ENCODE data around the gene GIMD1. TPM values are rescaled to one million over a fixed set of nuclear protein-coding genes. Genes with fewer than 3 reads are reported as not detected.
"Not testable (repeated sequence)": the region's sequence is repeated elsewhere in the genome, so short reads cannot be mapped to it uniquely, and the experiment has no call there.

The GIMD1 gene
- total and polyA plus RNA-seq, 2 donors from 2014 or later, result not detected

- H3K36me3 ChIP-seq (ENCODE audit: control insufficient read depth in 2 of 3, insufficient read depth in 3 of 3, low read length in 3 of 3), result peaks cover 3 to 18% (median 16%) of the 10 kb centered on the region in 3 donors
- H3K4me3 ChIP-seq (ENCODE audit: low read length in 3 of 3), result no peak overlapping the region
- DNase-seq (peak in 2 of 5 donors; percentile 33 to 46), FAIRE-seq (peak; percentile 94)
- no peaks in the 10 kb centered on the region for H3K27me3 ChIP-seq (ENCODE audit: control insufficient read depth, insufficient read depth, low read length)
- intact Hi-C loops (cut with DNase I), result no loop called here
- TF ChIP-seq, protein P1, sequence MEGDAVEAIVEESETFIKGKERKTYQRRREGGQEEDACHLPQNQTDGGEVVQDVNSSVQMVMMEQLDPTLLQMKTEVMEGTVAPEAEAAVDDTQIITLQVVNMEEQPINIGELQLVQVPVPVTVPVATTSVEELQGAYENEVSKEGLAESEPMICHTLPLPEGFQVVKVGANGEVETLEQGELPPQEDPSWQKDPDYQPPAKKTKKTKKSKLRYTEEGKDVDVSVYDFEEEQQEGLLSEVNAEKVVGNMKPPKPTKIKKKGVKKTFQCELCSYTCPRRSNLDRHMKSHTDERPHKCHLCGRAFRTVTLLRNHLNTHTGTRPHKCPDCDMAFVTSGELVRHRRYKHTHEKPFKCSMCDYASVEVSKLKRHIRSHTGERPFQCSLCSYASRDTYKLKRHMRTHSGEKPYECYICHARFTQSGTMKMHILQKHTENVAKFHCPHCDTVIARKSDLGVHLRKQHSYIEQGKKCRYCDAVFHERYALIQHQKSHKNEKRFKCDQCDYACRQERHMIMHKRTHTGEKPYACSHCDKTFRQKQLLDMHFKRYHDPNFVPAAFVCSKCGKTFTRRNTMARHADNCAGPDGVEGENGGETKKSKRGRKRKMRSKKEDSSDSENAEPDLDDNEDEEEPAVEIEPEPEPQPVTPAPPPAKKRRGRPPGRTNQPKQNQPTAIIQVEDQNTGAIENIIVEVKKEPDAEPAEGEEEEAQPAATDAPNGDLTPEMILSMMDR (IDR thresholded peaks at IDR 0.05; ENCODE audit: borderline replicate concordance, extremely low read depth, insufficient read depth), result peak; percentile 28
- H3K9me3 ChIP-seq (ENCODE audit: control insufficient read depth in 2 of 3, insufficient read depth in 1 of 3, low read length in 3 of 3), result no peaks in the 10 kb centered on the region
- no peak overlapping the region for H3K27ac ChIP-seq (ENCODE audit: low read depth in 2 of 2, low read length in 2 of 2)
- no peak overlapping the region for H3K9ac ChIP-seq (ENCODE audit: low read length in 3 of 3)
- no peaks in the 10 kb centered on the region for H3K4me1 ChIP-seq (ENCODE audit: control insufficient read depth in 2 of 3, insufficient read depth in 2 of 3, low read depth in 1 of 3, low read length in 3 of 3)
Observed at GRCh38 chr4:106329041-106329618, 39.4 kb downstream of the GIMD1 start.

DNA sequence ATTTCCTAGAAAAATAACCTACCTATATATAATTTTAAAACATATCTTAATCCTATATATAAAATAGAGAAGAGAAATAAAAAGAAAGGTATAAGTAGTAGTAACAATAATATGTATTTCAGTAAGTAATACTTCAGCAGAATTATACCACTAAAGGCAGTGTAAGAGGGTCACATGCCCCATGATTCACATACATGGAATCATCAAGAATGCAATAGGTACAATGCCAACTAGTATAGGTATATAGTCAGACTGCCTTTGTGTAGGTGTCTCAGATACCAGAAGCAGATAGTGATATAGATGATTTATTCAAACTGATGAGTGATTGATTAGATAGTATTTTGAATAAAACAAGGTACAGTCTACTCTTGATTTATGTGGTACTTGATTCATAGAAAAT, 42.8 kb downstream of the GIMD1 start:
- TF ChIP-seq, protein P1 (IDR thresholded peaks at IDR 0.05; ENCODE audit: borderline replicate concordance, extremely low read depth, insufficient read depth), result no peak
- intact Hi-C loops (cut with DNase I), result no loop called here
- FAIRE-seq, result no peak
- H3K9ac ChIP-seq (ENCODE audit: low read length in 3 of 3), result no peak overlapping the region
- H3K4me3 ChIP-seq (ENCODE audit: low read length in 3 of 3), result no peak overlapping the region
- no peak overlapping the region for H3K27ac ChIP-seq (ENCODE audit: low read depth in 2 of 2, low read length in 2 of 2)
- no peaks in the 10 kb centered on the region for H3K4me1 ChIP-seq (ENCODE audit: control insufficient read depth in 2 of 3, insufficient read depth in 2 of 3, low read depth in 1 of 3, low read length in 3 of 3)
- H3K27me3 ChIP-seq (ENCODE audit: control insufficient read depth, insufficient read depth, low read length), result no peaks in the 10 kb centered on the region
- DNase-seq, result no peak
- H3K36me3 ChIP-seq (ENCODE audit: control insufficient read depth in 2 of 3, insufficient read depth in 3 of 3, low read length in 3 of 3), result peaks cover 3 to 14% (median 12%) of the 10 kb centered on the region in 3 donors
- H3K9me3 ChIP-seq (ENCODE audit: control insufficient read depth in 2 of 3, insufficient read depth in 1 of 3, low read length in 3 of 3), result no peaks in the 10 kb centered on the region

DNA sequence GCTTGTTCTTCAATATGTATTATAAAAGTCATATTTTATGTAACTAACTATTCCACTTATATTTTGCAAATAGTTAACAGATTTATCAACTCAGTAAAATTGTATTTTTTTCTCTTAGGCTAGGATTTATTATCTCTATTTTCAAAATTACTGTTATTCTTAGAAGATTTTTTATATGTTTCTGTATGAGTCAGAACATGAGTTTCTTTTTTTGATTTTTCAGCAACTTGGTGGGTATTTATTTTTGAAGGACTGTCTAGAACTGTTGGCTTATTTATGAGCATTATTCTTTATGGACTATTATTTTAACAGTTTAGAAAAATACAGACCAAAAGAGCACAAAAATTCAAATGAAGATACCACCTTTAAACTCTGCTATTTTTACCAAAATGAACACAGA, 45.5 kb downstream of the GIMD1 start:
- intact Hi-C loops (cut with DNase I), result no loop called here
- no peak for DNase-seq
- Histone ChIP-seq H3K9me3 (ENCODE audit: control insufficient read depth in 2 of 3, insufficient read depth in 1 of 3, low read length in 3 of 3) (no peaks in the 10 kb centered on the region), H3K9ac (ENCODE audit: low read length in 3 of 3) (no peak overlapping the region), H3K27me3 (ENCODE audit: control insufficient read depth, insufficient read depth, low read length) (no peaks in the 10 kb centered on the region), H3K36me3 (ENCODE audit: control insufficient read depth in 2 of 3, insufficient read depth in 3 of 3, low read length in 3 of 3) (peaks cover 3 to 7% (median 6%) of the 10 kb centered on the region in 3 donors), H3K4me1 (ENCODE audit: control insufficient read depth in 2 of 3, insufficient read depth in 2 of 3, low read depth in 1 of 3, low read length in 3 of 3) (peaks cover 0 to 1% (median 0%) of the 10 kb centered on the region in 3 donors), H3K4me3 (ENCODE audit: low read length in 3 of 3) (no peak overlapping the region), H3K27ac (ENCODE audit: low read depth in 2 of 2, low read length in 2 of 2) (no peak overlapping the region)
- FAIRE-seq, result peak; percentile 62
- TF ChIP-seq, protein P1 (IDR thresholded peaks at IDR 0.05; ENCODE audit: borderline replicate concordance, extremely low read depth, insufficient read depth), result no peak

DNA sequence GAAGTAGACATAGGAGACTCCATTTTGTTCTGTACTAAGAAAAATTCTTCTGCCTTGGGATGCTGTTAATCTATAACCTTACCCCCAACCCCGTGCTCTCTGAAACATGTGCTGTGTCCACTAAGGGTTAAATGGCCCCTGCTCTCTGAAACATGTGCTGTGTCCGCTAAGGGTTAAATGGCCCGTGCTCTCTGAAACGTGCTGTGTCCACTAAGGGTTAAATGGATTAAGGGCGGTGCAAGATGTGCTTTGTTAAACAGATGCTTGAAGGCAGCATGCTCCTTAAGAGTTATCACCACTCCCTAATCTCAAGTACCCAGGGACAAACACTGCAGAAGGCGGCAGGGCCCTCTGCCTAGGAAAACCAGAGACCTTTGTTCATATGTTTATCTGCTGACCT, 46.8 kb downstream of the GIMD1 start:
- intact Hi-C loops (cut with DNase I); H3K9ac ChIP-seq (ENCODE audit: low read length in 3 of 3); FAIRE-seq; H3K4me3 ChIP-seq (ENCODE audit: low read length in 3 of 3); H3K9me3 ChIP-seq (ENCODE audit: control insufficient read depth in 2 of 3, insufficient read depth in 1 of 3, low read length in 3 of 3); DNase-seq; H3K27ac ChIP-seq (ENCODE audit: low read depth in 2 of 2, low read length in 2 of 2); H3K27me3 ChIP-seq (ENCODE audit: control insufficient read depth, insufficient read depth, low read length); H3K36me3 ChIP-seq (ENCODE audit: control insufficient read depth in 2 of 3, insufficient read depth in 3 of 3, low read length in 3 of 3): not testable (repeated sequence)
- H3K4me1 ChIP-seq (ENCODE audit: control insufficient read depth in 2 of 3, insufficient read depth in 2 of 3, low read depth in 1 of 3, low read length in 3 of 3), result peaks cover 0 to 12% (median 11%) of the 10 kb centered on the region in 3 donors

GRCh38 chr4:106321168-106321567, 47.4 kb downstream of the GIMD1 start:
- intact Hi-C loops (cut with DNase I); H3K27me3 ChIP-seq (ENCODE audit: control insufficient read depth, insufficient read depth, low read length): not testable (repeated sequence)
- DNase-seq, result peak in 1 of 5 donors; percentile 39

More at GRCh38 chr4:106321168-106321567, 47.4 kb downstream of the GIMD1 start:
- H3K27ac ChIP-seq (ENCODE audit: low read depth in 2 of 2, low read length in 2 of 2); H3K36me3 ChIP-seq (ENCODE audit: control insufficient read depth in 2 of 3, insufficient read depth in 3 of 3, low read length in 3 of 3); H3K9me3 ChIP-seq (ENCODE audit: control insufficient read depth in 2 of 3, insufficient read depth in 1 of 3, low read length in 3 of 3); H3K9ac ChIP-seq (ENCODE audit: low read length in 3 of 3); FAIRE-seq; H3K4me3 ChIP-seq (ENCODE audit: low read length in 3 of 3): not testable (repeated sequence)
- H3K4me1 ChIP-seq (ENCODE audit: control insufficient read depth in 2 of 3, insufficient read depth in 2 of 3, low read depth in 1 of 3, low read length in 3 of 3), result peaks cover 0 to 13% (median 11%) of the 10 kb centered on the region in 3 donors

Data from kidney (tissue), 14 donors.